HEK293 (cell line): Measurements from ENCODE around the gene SPAAR.

Source experiments
- ATF2 ChIP-seq: fragments of 450-650 bp; formaldehyde crosslinking; IDR thresholded peaks from 2 replicates; pipeline ENCODE4 v1.5.1; 2016; ENCODE audit warnings: missing biosample characterization, missing genetic modification characterization, low read depth
- CTCF ChIP-seq: fragments of 450-650 bp; formaldehyde crosslinking; IDR thresholded peaks from 2 replicates; pipeline ENCODE4 v1.5.1; 2016; ENCODE audit warnings: missing biosample characterization, missing genetic modification characterization
- EGR2 ChIP-seq: fragments of 450-650 bp; formaldehyde crosslinking; IDR thresholded peaks from 2 replicates; pipeline ENCODE4 v1.5.1; 2016; ENCODE audit warnings: low read depth, missing biosample characterization, missing genetic modification characterization
- PRDM10 ChIP-seq: fragments of 450-650 bp; formaldehyde crosslinking; IDR thresholded peaks from 2 replicates; pipeline ENCODE4 v1.5.1; 2016; ENCODE audit warnings: missing biosample characterization, missing genetic modification characterization
- SP2 ChIP-seq: fragments of 450-650 bp; formaldehyde crosslinking; IDR thresholded peaks from 2 replicates; pipeline ENCODE4 v1.5.1; 2016; ENCODE audit warnings: missing biosample characterization, missing genetic modification characterization
- ZBTB21 ChIP-seq: fragments of 450-650 bp; formaldehyde crosslinking; IDR thresholded peaks from 2 replicates; pipeline ENCODE4 v1.5.1; 2017; ENCODE audit warnings: missing biosample characterization, missing genetic modification characterization
- ZNF121 ChIP-seq: fragments of 450-650 bp; formaldehyde crosslinking; IDR thresholded peaks from 2 replicates; pipeline ENCODE4 v1.5.1; 2016; ENCODE audit warnings: missing biosample characterization, missing genetic modification characterization
- ZNF138 ChIP-seq: fragments of 450-650 bp; formaldehyde crosslinking; IDR thresholded peaks from 2 replicates; pipeline ENCODE4 v1.5.1; 2016; ENCODE audit warnings: missing biosample characterization, missing genetic modification characterization, borderline replicate concordance
- ZNF26 ChIP-seq: fragments of 450-650 bp; formaldehyde crosslinking; IDR thresholded peaks from 2 replicates; pipeline ENCODE4 v1.5.1; 2016; ENCODE audit warnings: missing biosample characterization, missing genetic modification characterization
- ZNF518A ChIP-seq: fragments of 450-650 bp; formaldehyde crosslinking; conservative IDR thresholded peaks from 2 replicates; pipeline ENCODE4 v1.5.1; 2016; ENCODE audit warnings: low read depth, missing biosample characterization, missing genetic modification characterization
- ZNF596 ChIP-seq: fragments of 450-650 bp; IDR thresholded peaks from 2 replicates; pipeline ENCODE4 v1.5.0; 2018; ENCODE audit warnings: missing biosample characterization, mild to moderate bottlenecking, missing genetic modification characterization, moderate library complexity
- ZNF670 ChIP-seq: fragments of 450-650 bp; formaldehyde crosslinking; IDR thresholded peaks from 2 replicates; pipeline ENCODE4 v1.5.1; 2016; ENCODE audit warnings: missing biosample characterization, missing genetic modification characterization, low read depth
- ZNF830 ChIP-seq: fragments of 450-650 bp; IDR thresholded peaks from 2 replicates; pipeline ENCODE4 v1.5.0; 2018; ENCODE audit warnings: missing biosample characterization, missing genetic modification characterization, low read depth, mild to moderate bottlenecking, moderate library complexity

GRCh38 chr9:35935261-35935660, 26.0 kb downstream of the SPAAR start:
- TF ChIP-seq ZNF121 (tag by site-specific recombination) (no peak), ATF2 (no peak), CTCF (tag by site-specific recombination) (no peak), ZNF138 (tag by site-specific recombination) (no peak), ZNF670 (no peak), ZBTB21 (tag by site-specific recombination) (no peak), SP2 (tag by site-specific recombination) (no peak), EGR2 (tag by site-specific recombination) (no peak), ZNF830 (tag by site-specific recombination) (no peak), ZNF518A (tag by site-specific recombination) (no peak), ZNF596 (tag by site-specific recombination) (no peak), ZNF26 (tag by site-specific recombination) (no peak), PRDM10 (no peak)
